ENCODE results near the gene HVCN1. TPM values are rescaled to one million over a fixed set of nuclear protein-coding genes. Genes with fewer than 3 reads are reported as not detected.

The HVCN1 gene
- total RNA-seq, 1 donor from 2014 or later: 0.33 TPM

- H3K4me3 ChIP-seq (ENCODE audit: low read depth, low read length): no peak overlapping the region
- no peaks in the 10 kb centered on the region for H3K36me3 ChIP-seq (ENCODE audit: control insufficient read depth, insufficient read depth, low read length)
- TF ChIP-seq CTCF (IDR thresholded peaks at IDR 0.05; ENCODE audit: insufficient read depth, low read length, poor library complexity, severe bottlenecking): no peak
- no peak for DNase-seq (ENCODE audit: low read depth)
- no peaks in the 10 kb centered on the region for H3K27me3 ChIP-seq (ENCODE audit: control insufficient read depth, insufficient read depth, low read length)
Measured at GRCh38 chr12:110636516-110636915, 52.4 kb downstream of the HVCN1 start.

- TF ChIP-seq CTCF (IDR thresholded peaks at IDR 0.05; ENCODE audit: insufficient read depth, low read length, poor library complexity, severe bottlenecking): no peak
Measured at GRCh38 chr12:110635055-110635454, 53.9 kb downstream of the HVCN1 start.

GRCh38 chr12:110627500-110628195 is 61.3 kb downstream of the HVCN1 start:
- no peak for TF ChIP-seq CTCF (IDR thresholded peaks at IDR 0.05; ENCODE audit: insufficient read depth, low read length, poor library complexity, severe bottlenecking)
- DNase-seq (ENCODE audit: low read depth): no peak
- H3K4me3 ChIP-seq (ENCODE audit: low read depth, low read length): no peak overlapping the region
- no peaks in the 10 kb centered on the region for H3K27me3 ChIP-seq (ENCODE audit: control insufficient read depth, insufficient read depth, low read length)
- no peaks in the 10 kb centered on the region for H3K36me3 ChIP-seq (ENCODE audit: control insufficient read depth, insufficient read depth, low read length)

More at GRCh38 chr12:110635055-110635454, 53.9 kb downstream of the HVCN1 start:
- DNase-seq (ENCODE audit: low read depth): no peak
- no peaks in the 10 kb centered on the region for H3K36me3 ChIP-seq (ENCODE audit: control insufficient read depth, insufficient read depth, low read length)
- no peaks in the 10 kb centered on the region for H3K27me3 ChIP-seq (ENCODE audit: control insufficient read depth, insufficient read depth, low read length)
- no peak overlapping the region for H3K4me3 ChIP-seq (ENCODE audit: low read depth, low read length)

- Histone ChIP-seq H3K36me3 (ENCODE audit: control insufficient read depth, insufficient read depth, low read length) (no peaks in the 10 kb centered on the region), H3K27me3 (ENCODE audit: control insufficient read depth, insufficient read depth, low read length) (no peaks in the 10 kb centered on the region), H3K4me3 (ENCODE audit: low read depth, low read length) (no peak overlapping the region)
- TF ChIP-seq CTCF (IDR thresholded peaks at IDR 0.05; ENCODE audit: insufficient read depth, low read length, poor library complexity, severe bottlenecking): no peak
- DNase-seq (ENCODE audit: low read depth): no peak
Measured at GRCh38 chr12:110622582-110622981, 66.3 kb downstream of the HVCN1 start.

- Histone ChIP-seq H3K4me3 (ENCODE audit: low read depth, low read length) (no peak overlapping the region), H3K36me3 (ENCODE audit: control insufficient read depth, insufficient read depth, low read length) (no peaks in the 10 kb centered on the region), H3K27me3 (ENCODE audit: control insufficient read depth, insufficient read depth, low read length) (no peaks in the 10 kb centered on the region)
- TF ChIP-seq CTCF (IDR thresholded peaks at IDR 0.05; ENCODE audit: insufficient read depth, low read length, poor library complexity, severe bottlenecking): no peak
- DNase-seq (ENCODE audit: low read depth): no peak
Measured at GRCh38 chr12:110619534-110619953, 69.4 kb downstream of the HVCN1 start.

Data from kidney epithelial cell (primary cell).